ENCODE measurements around the gene VIM. TPM values are rescaled to one million over a fixed set of nuclear protein-coding genes. Genes with fewer than 3 reads are reported as not detected.

The VIM gene
- total and polyA plus RNA-seq, 10 of the 15 experiments (the other 5 are each of a cell fraction or from before 2014, with no cell fraction given): 44.2 to 287 (median 188) TPM

DNA sequence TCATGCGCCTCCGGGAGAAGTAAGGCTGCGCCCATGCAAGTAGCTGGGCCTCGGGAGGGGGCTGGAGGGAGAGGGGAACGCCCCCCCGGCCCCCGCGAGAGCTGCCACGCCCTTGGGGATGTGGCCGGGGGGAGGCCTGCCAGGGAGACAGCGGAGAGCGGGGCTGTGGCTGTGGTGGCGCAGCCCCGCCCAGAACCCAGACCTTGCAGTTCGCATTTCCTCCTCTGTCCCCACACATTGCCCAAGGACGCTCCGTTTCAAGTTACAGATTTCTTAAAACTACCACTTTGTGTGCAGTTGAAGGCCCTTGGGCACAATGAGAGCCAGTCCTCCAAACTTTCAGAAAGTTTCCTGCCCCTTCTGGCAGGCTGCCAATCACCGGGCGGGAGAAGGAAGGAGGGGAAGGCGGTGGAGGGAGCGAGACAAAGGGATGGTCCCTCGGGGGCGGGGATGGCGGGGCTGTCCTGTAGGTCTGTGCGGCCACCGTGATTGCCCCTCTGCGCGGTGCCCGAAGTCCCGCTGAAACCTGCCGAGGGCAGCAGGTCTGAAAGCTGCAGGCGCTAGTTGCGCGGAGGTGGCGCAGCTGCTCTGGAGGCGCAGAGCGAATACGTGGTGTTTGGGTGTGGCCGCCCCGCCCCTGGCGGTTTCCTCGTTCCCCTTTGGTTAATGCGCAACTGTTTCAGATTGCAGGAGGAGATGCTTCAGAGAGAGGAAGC lies 2.1 kb downstream of the VIM start (continued):
- TF ChIP-seq, protein P1, sequence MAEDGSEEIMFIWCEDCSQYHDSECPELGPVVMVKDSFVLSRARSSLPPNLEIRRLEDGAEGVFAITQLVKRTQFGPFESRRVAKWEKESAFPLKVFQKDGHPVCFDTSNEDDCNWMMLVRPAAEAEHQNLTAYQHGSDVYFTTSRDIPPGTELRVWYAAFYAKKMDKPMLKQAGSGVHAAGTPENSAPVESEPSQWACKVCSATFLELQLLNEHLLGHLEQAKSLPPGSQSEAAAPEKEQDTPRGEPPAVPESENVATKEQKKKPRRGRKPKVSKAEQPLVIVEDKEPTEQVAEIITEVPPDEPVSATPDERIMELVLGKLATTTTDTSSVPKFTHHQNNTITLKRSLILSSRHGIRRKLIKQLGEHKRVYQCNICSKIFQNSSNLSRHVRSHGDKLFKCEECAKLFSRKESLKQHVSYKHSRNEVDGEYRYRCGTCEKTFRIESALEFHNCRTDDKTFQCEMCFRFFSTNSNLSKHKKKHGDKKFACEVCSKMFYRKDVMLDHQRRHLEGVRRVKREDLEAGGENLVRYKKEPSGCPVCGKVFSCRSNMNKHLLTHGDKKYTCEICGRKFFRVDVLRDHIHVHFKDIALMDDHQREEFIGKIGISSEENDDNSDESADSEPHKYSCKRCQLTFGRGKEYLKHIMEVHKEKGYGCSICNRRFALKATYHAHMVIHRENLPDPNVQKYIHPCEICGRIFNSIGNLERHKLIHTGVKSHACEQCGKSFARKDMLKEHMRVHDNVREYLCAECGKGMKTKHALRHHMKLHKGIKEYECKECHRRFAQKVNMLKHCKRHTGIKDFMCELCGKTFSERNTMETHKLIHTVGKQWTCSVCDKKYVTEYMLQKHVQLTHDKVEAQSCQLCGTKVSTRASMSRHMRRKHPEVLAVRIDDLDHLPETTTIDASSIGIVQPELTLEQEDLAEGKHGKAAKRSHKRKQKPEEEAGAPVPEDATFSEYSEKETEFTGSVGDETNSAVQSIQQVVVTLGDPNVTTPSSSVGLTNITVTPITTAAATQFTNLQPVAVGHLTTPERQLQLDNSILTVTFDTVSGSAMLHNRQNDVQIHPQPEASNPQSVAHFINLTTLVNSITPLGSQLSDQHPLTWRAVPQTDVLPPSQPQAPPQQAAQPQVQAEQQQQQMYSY (CRISPR knock-in tag; IDR thresholded peaks at IDR 0.05): no peak
- no peak for TF ChIP-seq NR2C1 (IDR thresholded peaks at IDR 0.05)
- peak; percentile 80 for TF ChIP-seq CREM (IDR thresholded peaks at IDR 0.05; ENCODE audit: low read depth)
- TF ChIP-seq DPF2 (IDR thresholded peaks at IDR 0.05): peak; percentile 41
- TF ChIP-seq NR2F1 (conservative IDR thresholded peaks at IDR 0.05): 0 out of 2 replicates have a peak, but pooled peaks have one; percentile 11

DNA sequence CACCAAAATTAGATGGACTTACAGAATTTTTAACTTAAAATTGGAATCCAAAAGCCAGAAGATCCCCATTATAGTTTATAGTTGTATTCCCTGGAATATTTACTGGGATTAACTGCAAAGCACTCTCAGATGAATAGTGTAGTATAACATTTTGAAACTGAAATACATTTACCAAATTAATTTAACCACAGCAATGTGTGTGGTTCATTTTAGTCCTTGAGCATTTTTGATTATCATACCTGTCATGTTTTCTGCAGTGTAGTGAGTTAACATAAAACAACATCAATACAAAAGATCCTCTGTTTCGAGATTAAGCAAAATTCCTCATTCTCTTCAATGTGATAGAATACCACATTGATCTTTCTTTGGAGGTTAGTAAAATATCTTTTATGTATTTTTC lies 3.7 kb downstream of the VIM start:
- CTCF ChIA-PET: interaction anchor here (0.7 to 3.7 kb wide), 3 partner anchors 25 to 272 kb away, joined by 3 to 16 read pairs (median 5); partner anchors contain the start of gene TRDMT1
- H4K20me1 ChIP-seq (ENCODE audit: control insufficient read depth, insufficient read depth): no peaks in the 10 kb centered on the region
- H2AFZ ChIP-seq (ENCODE audit: control insufficient read depth, low read depth, low read length): no peak overlapping the region
- intact Hi-C loops (cut with micrococcal nuclease; ENCODE audit: unreplicated experiment): loop anchor here (5.0 to 10.0 kb wide), 3 partner anchors 204 to 647 kb away; partner anchors contain the start of gene RSU1
- FAIRE-seq (no peak), ATAC-seq (no peak), DNase-seq (ENCODE audit: low read depth, low spot score) (no peak)
- H3K9ac ChIP-seq (ENCODE audit: control insufficient read depth, insufficient read depth, low read length): no peak overlapping the region
- H3K4me3 ChIP-seq: no peak overlapping the region
- SMC1A ChIA-PET (ENCODE audit: uncharacterized antibody, unreplicated experiment): interaction anchor here (1.2 to 2.3 kb wide), 6 partner anchors 10 to 407 kb away, joined by 3 to 8 read pairs (median 3); no protein-coding TSS in a partner anchor
- in situ Hi-C loops (cut with MboI): no loop called here
- no peaks in the 10 kb centered on the region; the same call in 2 of the 3 replicates for H3K9me3 ChIP-seq (replicated peaks; ENCODE audit: control insufficient read depth, insufficient read depth, low read length)
- no peaks in the 10 kb centered on the region; a peak in 1 of 4 replicates for H3K27me3 ChIP-seq (replicated peaks in 1 of 2; ENCODE audit: control insufficient read depth in 2 of 2, insufficient read depth in 2 of 2, low read length in 1 of 2)
- no peaks in the 10 kb centered on the region for H3K79me2 ChIP-seq (ENCODE audit: control insufficient read depth, insufficient read depth, low read length)
- no peak overlapping the region for H3K4me2 ChIP-seq (ENCODE audit: control insufficient read depth, insufficient read depth)
- H3K36me3 ChIP-seq (ENCODE audit: control insufficient read depth in 2 of 2, insufficient read depth in 2 of 2, low read length in 1 of 2): peaks cover 7% of the 10 kb centered on the region in 2 experiments; a peak in 3 of 4 replicates
- peaks cover 30% of the 10 kb centered on the region for H3K4me1 ChIP-seq (ENCODE audit: control insufficient read depth, insufficient read depth, low read length)
- H3K27ac ChIP-seq (ENCODE audit: control insufficient read depth, insufficient read depth): no peak overlapping the region
- BruUV-seq (replicated peaks): no TSS peak
- POLR2A ChIA-PET: no interaction called here
- RAD21 ChIA-PET (ENCODE audit: unreplicated experiment): no interaction called here
- WGBS (ENCODE audit: insufficient coverage, insufficient replicate concordance, low lambda C conversion rate, missing lambda C conversion rate): 100% methylated on average over 1 of the region's 1 CpG
- TF ChIP-seq SPI1 (IDR thresholded peaks at IDR 0.05; ENCODE audit: borderline replicate concordance, insufficient read depth, low read depth, low read length) (no peak), ZNF274 (IDR thresholded peaks at IDR 0.05; ENCODE audit: insufficient read depth, insufficient read length) (no peak), NRF1 (conservative IDR thresholded peaks at IDR 0.05; ENCODE audit: low read depth, low read length) (no peak), SRF (IDR thresholded peaks at IDR 0.05; ENCODE audit: low read depth in 2 of 2, low read length in 2 of 2) (no peak)
- TF ChIP-seq, protein P2, sequence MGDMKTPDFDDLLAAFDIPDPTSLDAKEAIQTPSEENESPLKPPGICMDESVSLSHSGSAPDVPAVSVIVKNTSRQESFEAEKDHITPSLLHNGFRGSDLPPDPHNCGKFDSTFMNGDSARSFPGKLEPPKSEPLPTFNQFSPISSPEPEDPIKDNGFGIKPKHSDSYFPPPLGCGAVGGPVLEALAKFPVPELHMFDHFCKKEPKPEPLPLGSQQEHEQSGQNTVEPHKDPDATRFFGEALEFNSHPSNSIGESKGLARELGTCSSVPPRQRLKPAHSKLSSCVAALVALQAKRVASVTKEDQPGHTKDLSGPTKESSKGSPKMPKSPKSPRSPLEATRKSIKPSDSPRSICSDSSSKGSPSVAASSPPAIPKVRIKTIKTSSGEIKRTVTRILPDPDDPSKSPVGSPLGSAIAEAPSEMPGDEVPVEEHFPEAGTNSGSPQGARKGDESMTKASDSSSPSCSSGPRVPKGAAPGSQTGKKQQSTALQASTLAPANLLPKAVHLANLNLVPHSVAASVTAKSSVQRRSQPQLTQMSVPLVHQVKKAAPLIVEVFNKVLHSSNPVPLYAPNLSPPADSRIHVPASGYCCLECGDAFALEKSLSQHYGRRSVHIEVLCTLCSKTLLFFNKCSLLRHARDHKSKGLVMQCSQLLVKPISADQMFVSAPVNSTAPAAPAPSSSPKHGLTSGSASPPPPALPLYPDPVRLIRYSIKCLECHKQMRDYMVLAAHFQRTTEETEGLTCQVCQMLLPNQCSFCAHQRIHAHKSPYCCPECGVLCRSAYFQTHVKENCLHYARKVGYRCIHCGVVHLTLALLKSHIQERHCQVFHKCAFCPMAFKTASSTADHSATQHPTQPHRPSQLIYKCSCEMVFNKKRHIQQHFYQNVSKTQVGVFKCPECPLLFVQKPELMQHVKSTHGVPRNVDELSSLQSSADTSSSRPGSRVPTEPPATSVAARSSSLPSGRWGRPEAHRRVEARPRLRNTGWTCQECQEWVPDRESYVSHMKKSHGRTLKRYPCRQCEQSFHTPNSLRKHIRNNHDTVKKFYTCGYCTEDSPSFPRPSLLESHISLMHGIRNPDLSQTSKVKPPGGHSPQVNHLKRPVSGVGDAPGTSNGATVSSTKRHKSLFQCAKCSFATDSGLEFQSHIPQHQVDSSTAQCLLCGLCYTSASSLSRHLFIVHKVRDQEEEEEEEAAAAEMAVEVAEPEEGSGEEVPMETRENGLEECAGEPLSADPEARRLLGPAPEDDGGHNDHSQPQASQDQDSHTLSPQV (IDR thresholded peaks at IDR 0.05): no peak
- TF ChIP-seq, protein P3, sequence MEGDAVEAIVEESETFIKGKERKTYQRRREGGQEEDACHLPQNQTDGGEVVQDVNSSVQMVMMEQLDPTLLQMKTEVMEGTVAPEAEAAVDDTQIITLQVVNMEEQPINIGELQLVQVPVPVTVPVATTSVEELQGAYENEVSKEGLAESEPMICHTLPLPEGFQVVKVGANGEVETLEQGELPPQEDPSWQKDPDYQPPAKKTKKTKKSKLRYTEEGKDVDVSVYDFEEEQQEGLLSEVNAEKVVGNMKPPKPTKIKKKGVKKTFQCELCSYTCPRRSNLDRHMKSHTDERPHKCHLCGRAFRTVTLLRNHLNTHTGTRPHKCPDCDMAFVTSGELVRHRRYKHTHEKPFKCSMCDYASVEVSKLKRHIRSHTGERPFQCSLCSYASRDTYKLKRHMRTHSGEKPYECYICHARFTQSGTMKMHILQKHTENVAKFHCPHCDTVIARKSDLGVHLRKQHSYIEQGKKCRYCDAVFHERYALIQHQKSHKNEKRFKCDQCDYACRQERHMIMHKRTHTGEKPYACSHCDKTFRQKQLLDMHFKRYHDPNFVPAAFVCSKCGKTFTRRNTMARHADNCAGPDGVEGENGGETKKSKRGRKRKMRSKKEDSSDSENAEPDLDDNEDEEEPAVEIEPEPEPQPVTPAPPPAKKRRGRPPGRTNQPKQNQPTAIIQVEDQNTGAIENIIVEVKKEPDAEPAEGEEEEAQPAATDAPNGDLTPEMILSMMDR (IDR thresholded peaks at IDR 0.05 in 2 of 3, conservative IDR thresholded peaks at IDR 0.05 in 1 of 3; ENCODE audit: control insufficient read depth in 2 of 3, extremely low read depth in 1 of 3, insufficient read depth in 1 of 3, low read depth in 3 of 3, low read length in 3 of 3): no peak
